A673 (cell line): ENCODE measurements around the gene WDR75. TPM values are rescaled to one million over a fixed set of nuclear protein-coding genes. Genes with fewer than 3 reads are reported as not detected.

Source experiments
- BruUV-seq: library from RNA; stranded (reverse); fragments of 400-500 nt; replicated peaks from 2 replicates; lab custom pipeline; 2021; lab: Mats Ljungman, UMichigan
- CTCF ChIA-PET: fragments of 300-600 bp; sonication (Branson Sonifier 250); formaldehyde crosslinking; loops from one replicate; lab custom pipeline; 2022; ENCODE audit warnings: antibody characterized with exemption; lab: Charles Lee
- POLR2A ChIA-PET: fragments of 300-600 bp; sonication (Branson Sonifier 250); formaldehyde crosslinking; loops from one replicate; lab custom pipeline; 2022; ENCODE audit warnings: antibody characterized with exemption; ENCODE audit not compliant: low non-redundant PET; lab: Charles Lee
- DNase-seq: peaks from one replicate; pipeline ENCODE4 v3.0.0-alpha.2; 2015; ENCODE audit warnings: low spot score
- H3K27ac ChIP-seq: fragments of 200-600 bp; sonication (generic); 2 replicates; pipeline ENCODE4 v1.5.1; 2016; ENCODE audit warnings: mixed run types, low read depth, mild to moderate bottlenecking, mixed read lengths, antibody characterized with exemption, low read length; ENCODE audit not compliant: poor library complexity, severe bottlenecking
- H3K27me3 ChIP-seq: fragments of 200-600 bp; sonication (generic); replicated peaks from 2 replicates; pipeline ENCODE4 v1.6.1; 2017; ENCODE audit warnings: mixed run types, low read depth, mild to moderate bottlenecking, mixed read lengths, antibody characterized with exemption, low read length; ENCODE audit not compliant: insufficient read depth, poor library complexity
- H3K36me3 ChIP-seq: fragments of 200-600 bp; sonication (generic); 2 replicates; pipeline ENCODE4 v1.6.1; 2016; ENCODE audit warnings: mixed run types, mild to moderate bottlenecking, mixed read lengths, antibody characterized with exemption, low read length; ENCODE audit not compliant: insufficient read depth, poor library complexity, severe bottlenecking
- H3K4me1 ChIP-seq: fragments of 200-600 bp; sonication (generic); 2 replicates; pipeline ENCODE4 v1.6.1; 2017; ENCODE audit warnings: mixed run types, mild to moderate bottlenecking, mixed read lengths, antibody characterized with exemption, low read length; ENCODE audit not compliant: insufficient read depth, poor library complexity, severe bottlenecking
- H3K4me3 ChIP-seq: fragments of 200-600 bp; sonication (generic); 2 replicates; pipeline ENCODE4 v1.5.1; 2016; ENCODE audit warnings: low read depth, mixed run types, mild to moderate bottlenecking, mixed read lengths, low read length; ENCODE audit not compliant: poor library complexity, severe bottlenecking
- H3K9me3 ChIP-seq: fragments of 200-600 bp; sonication (generic); 2 replicates; pipeline ENCODE4 v1.6.1; 2016; ENCODE audit warnings: mixed run types, low read depth, mild to moderate bottlenecking, mixed read lengths, antibody characterized with exemption, low read length; ENCODE audit not compliant: poor library complexity, severe bottlenecking
- EZH2 ChIP-seq: fragments of 200-600 bp; sonication (generic); IDR thresholded peaks from 2 replicates; pipeline ENCODE4 v1.6.1; 2017; ENCODE audit warnings: borderline replicate concordance, low read depth, mild to moderate bottlenecking, mixed read lengths, antibody characterized with exemption, low read length; ENCODE audit not compliant: poor library complexity, severe bottlenecking
- intact Hi-C: fragments of 100-400 bp; cut with micrococcal nuclease; formaldehyde crosslinking; loops from one replicate; pipeline ENCODE4 v1.10.0; 2022; ENCODE audit not compliant: unreplicated experiment
- total RNA-seq: library from RNA; stranded (reverse); gene quantifications from 2 replicates; pipeline ENCODE4 v1.2.3, GENCODE V29; 2021
- TF ChIP-seq, protein P1 (sequence below): fragments of 300-800, 200-600 bp; sonication (generic); conservative IDR thresholded peaks from 2 replicates; pipeline ENCODE4 v1.5.1; 2017; ENCODE audit warnings: low read depth, mild to moderate bottlenecking, antibody characterized with exemption, low read length, moderate library complexity, mixed read lengths

The WDR75 gene
- total RNA-seq, 1 experiment from 2014 or later: 69.6 TPM

DNA sequence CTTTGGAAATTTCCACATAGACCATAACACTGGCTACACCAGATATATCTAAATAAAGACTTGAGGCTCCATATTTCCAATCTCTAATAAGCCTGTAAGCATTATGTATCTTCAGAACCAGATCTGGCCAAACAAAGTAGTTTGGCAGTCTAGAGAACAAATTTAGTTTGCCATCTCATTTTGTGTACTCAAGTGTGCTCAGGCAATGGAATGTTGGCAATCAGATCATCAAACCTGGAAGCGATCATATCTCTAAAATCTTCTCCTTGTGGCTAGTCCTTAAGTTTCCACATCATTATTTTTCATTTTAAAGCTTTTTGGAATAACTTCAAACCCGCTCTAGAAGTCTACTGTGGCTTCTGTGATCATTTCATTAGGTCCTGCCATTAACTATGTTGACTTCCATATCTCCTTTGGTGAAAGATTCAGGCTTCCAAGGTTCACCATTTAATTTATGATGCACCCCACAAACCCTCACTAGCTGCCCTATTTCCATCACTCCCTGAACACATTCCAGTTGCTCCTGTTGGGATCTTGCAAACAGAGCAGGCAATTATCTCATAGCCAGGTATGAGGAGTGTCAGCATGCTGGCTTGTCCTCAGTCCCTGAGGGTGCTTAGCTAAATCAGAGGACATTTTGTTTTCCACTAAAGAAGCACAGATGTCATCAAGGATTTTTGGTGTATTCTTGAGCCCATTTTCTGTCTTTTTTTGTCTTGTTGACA lies 46.2 kb downstream of the WDR75 start:
- H3K27ac ChIP-seq: no peak overlapping the region
- ChIA-PET CTCF (no interaction called here), POLR2A (no interaction called here)
- no peak overlapping the region for H3K4me3 ChIP-seq
- BruUV-seq: no TSS peak
- no peak for DNase-seq
- no peaks in the 10 kb centered on the region for H3K9me3 ChIP-seq
- H3K27me3 ChIP-seq: no peaks in the 10 kb centered on the region
- no peaks in the 10 kb centered on the region for H3K36me3 ChIP-seq
- TF ChIP-seq EZH2: no peak
- TF ChIP-seq, protein P1, sequence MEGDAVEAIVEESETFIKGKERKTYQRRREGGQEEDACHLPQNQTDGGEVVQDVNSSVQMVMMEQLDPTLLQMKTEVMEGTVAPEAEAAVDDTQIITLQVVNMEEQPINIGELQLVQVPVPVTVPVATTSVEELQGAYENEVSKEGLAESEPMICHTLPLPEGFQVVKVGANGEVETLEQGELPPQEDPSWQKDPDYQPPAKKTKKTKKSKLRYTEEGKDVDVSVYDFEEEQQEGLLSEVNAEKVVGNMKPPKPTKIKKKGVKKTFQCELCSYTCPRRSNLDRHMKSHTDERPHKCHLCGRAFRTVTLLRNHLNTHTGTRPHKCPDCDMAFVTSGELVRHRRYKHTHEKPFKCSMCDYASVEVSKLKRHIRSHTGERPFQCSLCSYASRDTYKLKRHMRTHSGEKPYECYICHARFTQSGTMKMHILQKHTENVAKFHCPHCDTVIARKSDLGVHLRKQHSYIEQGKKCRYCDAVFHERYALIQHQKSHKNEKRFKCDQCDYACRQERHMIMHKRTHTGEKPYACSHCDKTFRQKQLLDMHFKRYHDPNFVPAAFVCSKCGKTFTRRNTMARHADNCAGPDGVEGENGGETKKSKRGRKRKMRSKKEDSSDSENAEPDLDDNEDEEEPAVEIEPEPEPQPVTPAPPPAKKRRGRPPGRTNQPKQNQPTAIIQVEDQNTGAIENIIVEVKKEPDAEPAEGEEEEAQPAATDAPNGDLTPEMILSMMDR: no peak
- no peaks in the 10 kb centered on the region for H3K4me1 ChIP-seq
- intact Hi-C loops: no loop called here

DNA sequence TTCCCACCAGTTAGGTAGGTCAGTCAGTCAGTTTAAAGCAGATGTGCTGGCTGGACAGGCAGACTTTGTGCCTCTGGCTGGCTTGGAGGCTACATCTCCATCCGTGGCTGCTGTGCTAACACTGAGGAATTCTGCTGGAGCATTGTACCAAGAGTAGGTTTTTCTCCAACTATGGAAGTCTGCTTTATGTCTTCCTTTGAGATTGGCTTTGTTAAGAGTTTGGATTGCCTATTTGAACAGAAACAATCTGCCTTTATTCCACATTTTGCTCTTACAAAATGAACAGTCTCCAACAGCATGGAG lies 46.7 kb downstream of the WDR75 start:
- Histone ChIP-seq H3K9me3 (no peaks in the 10 kb centered on the region), H3K36me3 (no peaks in the 10 kb centered on the region), H3K27ac (no peak overlapping the region), H3K4me3 (no peak overlapping the region), H3K4me1 (no peaks in the 10 kb centered on the region), H3K27me3 (no peaks in the 10 kb centered on the region)
- intact Hi-C loops: no loop called here
- no peak for DNase-seq
- POLR2A ChIA-PET: no interaction called here
- CTCF ChIA-PET: no interaction called here
- TF ChIP-seq EZH2: no peak
- TF ChIP-seq, protein P1: no peak
- BruUV-seq: no TSS peak

DNA sequence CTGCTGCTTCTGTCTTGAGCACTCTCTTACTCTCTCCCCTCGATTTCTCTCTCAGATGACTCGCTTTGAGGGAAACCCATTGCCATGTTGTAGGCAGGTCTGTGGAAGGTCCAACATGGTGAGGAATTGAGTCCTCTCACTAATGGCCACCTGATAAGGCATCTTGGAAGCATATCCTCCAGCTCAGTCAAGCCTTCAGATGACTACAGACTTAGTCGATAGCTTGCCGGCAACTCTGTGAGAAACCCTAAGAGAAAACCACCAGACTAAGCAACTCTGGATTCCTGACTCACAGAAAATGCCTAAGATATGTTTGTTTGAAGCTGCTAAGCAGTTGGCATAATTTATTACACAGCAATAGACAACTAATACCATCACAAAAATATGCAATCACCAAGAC lies 51.2 kb downstream of the WDR75 start:
- no peak for DNase-seq
- H3K27ac ChIP-seq: no peak overlapping the region
- H3K4me3 ChIP-seq: no peak overlapping the region
- H3K4me1 ChIP-seq: no peaks in the 10 kb centered on the region
- TF ChIP-seq, protein P1: no peak
- TF ChIP-seq EZH2: no peak
- CTCF ChIA-PET: no interaction called here
- H3K9me3 ChIP-seq: no peaks in the 10 kb centered on the region
- no peaks in the 10 kb centered on the region for H3K36me3 ChIP-seq
- H3K27me3 ChIP-seq: no peaks in the 10 kb centered on the region
- intact Hi-C loops: no loop called here
- BruUV-seq: no TSS peak
- POLR2A ChIA-PET: no interaction called here
